ENCODE measurements around the gene MED6.

GRCh38 chr14:70567791-70568190 lies 32.7 kb downstream of the MED6 start:
- TF ChIP-seq CTCF (IDR thresholded peaks at IDR 0.05) (no peak), POLR2AphosphoS5 (IDR thresholded peaks at IDR 0.05) (no peak)

All from breast epithelium (tissue), 3 donors.